ENCODE results near the gene FBXW9. TPM values are rescaled to one million over a fixed set of nuclear protein-coding genes. Genes with fewer than 3 reads are reported as not detected.
A peak's percentile ranks its signal among the peaks of the same experiment; 100 is the strongest.

FBXW9 gene
- total RNA-seq, 2 donors from 2014 or later = 3.9 to 4.0 TPM

- peaks cover 7 to 16% of the 10 kb centered on the region in 2 donors for H3K36me3 ChIP-seq (replicated peaks in 1 of 2; ENCODE audit: insufficient read depth in 1 of 2, low read depth in 2 of 2)
- intact Hi-C loops (cut with DNase I) = no loop called here
- H3K9me3 ChIP-seq = no peaks in the 10 kb centered on the region
- no peaks in the 10 kb centered on the region for H3K27me3 ChIP-seq
- ATAC-seq (no peak), DNase-seq (no peak)
- H3K4me1 ChIP-seq = peaks cover 31% of the 10 kb centered on the region
- no peak overlapping the region for H3K4me3 ChIP-seq
- no peak overlapping the region for H3K27ac ChIP-seq
- TF ChIP-seq CTCF (IDR thresholded peaks at IDR 0.05) (no peak), POLR2A (IDR thresholded peaks at IDR 0.05) (no peak)
- WGBS, 2 donors = 86 to 88% methylated on average over 22 to 29 of the region's 29 CpGs
These were observed 31.8 kb downstream of the FBXW9 start for GRCh38 chr19:12664406-12665280.

GRCh38 chr19:12660980-12661379 lies 35.5 kb downstream of the FBXW9 start:
- H3K36me3 ChIP-seq (replicated peaks in 1 of 2; ENCODE audit: insufficient read depth in 1 of 2, low read depth in 2 of 2) = peaks cover 7 to 16% of the 10 kb centered on the region in 2 donors

GRCh38 chr19:12657966-12658365 lies 38.5 kb downstream of the FBXW9 start:
- no peak for TF ChIP-seq POLR2A (IDR thresholded peaks at IDR 0.05)
- TF ChIP-seq CTCF (IDR thresholded peaks at IDR 0.05) = no peak
- 90 to 91% methylated on average over 6 to 18 of the region's 22 CpGs for WGBS, 2 donors
- Histone ChIP-seq H3K27ac (no peak overlapping the region), H3K27me3 (no peaks in the 10 kb centered on the region), H3K36me3 (replicated peaks in 1 of 2; ENCODE audit: insufficient read depth in 1 of 2, low read depth in 2 of 2) (peaks cover under 1 to 12% of the 10 kb centered on the region in 2 donors), H3K4me1 (no peaks in the 10 kb centered on the region), H3K9me3 (no peaks in the 10 kb centered on the region), H3K4me3 (no peak overlapping the region)
- intact Hi-C loops (cut with DNase I) = no loop called here
- DNase-seq = no peak
- no peak for ATAC-seq

More at GRCh38 chr19:12660980-12661379, 35.5 kb downstream of the FBXW9 start:
- intact Hi-C loops (cut with DNase I) = no loop called here
- no peaks in the 10 kb centered on the region for H3K27me3 ChIP-seq
- TF ChIP-seq POLR2A (IDR thresholded peaks at IDR 0.05) (no peak), CTCF (IDR thresholded peaks at IDR 0.05) (no peak)
- no peak overlapping the region for H3K4me3 ChIP-seq
- WGBS, 2 donors = 87 to 95% methylated on average over 12 of the region's 12 CpGs
- H3K9me3 ChIP-seq = no peaks in the 10 kb centered on the region
- no peak for ATAC-seq
- H3K27ac ChIP-seq = no peak overlapping the region
- DNase-seq = no peak
- peaks cover 7% of the 10 kb centered on the region for H3K4me1 ChIP-seq

- H3K4me3 ChIP-seq = no peak overlapping the region
- H3K9me3 ChIP-seq = no peaks in the 10 kb centered on the region
- ATAC-seq = peak; percentile 53
- H3K27me3 ChIP-seq = no peaks in the 10 kb centered on the region
- intact Hi-C loops (cut with DNase I) = no loop called here
- DNase-seq = peak in 3 of 4 donors; percentile 50 to 59 (median 50)
- peaks cover 0 to 12% of the 10 kb centered on the region in 2 donors for H3K36me3 ChIP-seq (replicated peaks in 1 of 2; ENCODE audit: insufficient read depth in 1 of 2, low read depth in 2 of 2)
- 69 to 75% methylated on average over 43 to 47 of the region's 50 CpGs for WGBS, 2 donors
- H3K27ac ChIP-seq = no peak overlapping the region
- TF ChIP-seq POLR2A (IDR thresholded peaks at IDR 0.05) (no peak), CTCF (IDR thresholded peaks at IDR 0.05) (no peak)
- H3K4me1 ChIP-seq = no peaks in the 10 kb centered on the region
These were observed 39.4 kb downstream of the FBXW9 start for GRCh38 chr19:12656899-12657571.
